NCI-H446 treated with DMSO at 0.1 percent for 48 hours (cell line): ENCODE results near the gene CORO1C.

Experiments
- DNase-seq: peaks from one replicate; lab custom pipeline; 2025; lab: John Stamatoyannopoulos, UW

Gene CORO1C

GRCh38 chr12:108599948-108600701 is 131.2 kb downstream of the CORO1C start:
- no peak for DNase-seq

DNA sequence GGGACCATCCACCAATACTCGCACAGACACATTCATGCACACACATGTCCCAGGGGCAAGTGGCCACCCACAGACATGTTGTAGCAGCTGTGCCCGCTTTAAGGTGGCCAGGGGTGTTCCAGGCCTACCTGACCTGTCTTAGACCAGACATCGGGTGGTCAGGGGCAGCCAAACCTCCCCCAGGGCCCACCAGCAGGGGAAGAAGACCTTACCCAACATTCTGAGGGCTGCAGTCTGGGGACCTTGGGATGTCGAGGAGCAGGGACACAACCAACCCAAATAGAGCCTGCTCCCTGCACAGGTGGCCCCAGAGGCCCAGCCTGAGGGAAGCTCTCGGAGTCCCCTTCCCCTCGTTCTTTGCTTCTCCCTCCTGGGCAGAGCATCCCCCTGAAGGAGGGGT is 131.8 kb downstream of the CORO1C start:
- no peak for DNase-seq

DNA sequence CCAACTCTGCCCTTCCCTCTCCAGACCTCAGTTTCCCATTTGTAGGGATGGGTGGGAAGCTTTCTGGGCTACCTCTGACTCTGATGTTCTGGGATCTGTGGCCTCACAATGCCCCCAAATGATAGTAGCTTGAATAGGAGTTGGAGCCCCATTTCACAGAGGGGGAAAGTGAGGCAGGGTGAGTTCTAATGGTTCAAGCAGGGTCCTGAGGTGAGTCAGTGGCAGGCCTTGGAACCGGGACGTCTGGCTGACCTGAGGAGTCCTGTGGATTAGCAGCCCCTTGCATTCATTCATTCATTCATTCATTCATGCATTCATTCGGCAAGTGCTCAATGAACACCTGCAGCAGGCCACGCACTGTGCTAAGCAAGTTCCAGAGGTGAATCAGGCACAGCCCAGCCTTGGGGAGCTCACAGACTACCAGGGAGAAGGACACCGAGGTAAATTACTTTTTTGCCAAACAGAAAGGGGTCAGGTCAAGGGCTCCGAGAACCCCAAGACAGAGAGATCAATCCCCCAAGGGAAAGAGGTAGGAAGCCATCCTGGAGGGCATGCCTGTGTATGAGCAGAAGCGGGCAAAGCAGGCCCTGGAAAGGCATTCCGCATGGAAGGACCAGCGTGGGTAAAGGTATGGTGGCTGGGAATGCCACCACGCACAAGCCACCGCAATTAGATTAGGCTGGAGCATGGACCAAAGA is 132.6 kb downstream of the CORO1C start:
- no peak for DNase-seq

DNA sequence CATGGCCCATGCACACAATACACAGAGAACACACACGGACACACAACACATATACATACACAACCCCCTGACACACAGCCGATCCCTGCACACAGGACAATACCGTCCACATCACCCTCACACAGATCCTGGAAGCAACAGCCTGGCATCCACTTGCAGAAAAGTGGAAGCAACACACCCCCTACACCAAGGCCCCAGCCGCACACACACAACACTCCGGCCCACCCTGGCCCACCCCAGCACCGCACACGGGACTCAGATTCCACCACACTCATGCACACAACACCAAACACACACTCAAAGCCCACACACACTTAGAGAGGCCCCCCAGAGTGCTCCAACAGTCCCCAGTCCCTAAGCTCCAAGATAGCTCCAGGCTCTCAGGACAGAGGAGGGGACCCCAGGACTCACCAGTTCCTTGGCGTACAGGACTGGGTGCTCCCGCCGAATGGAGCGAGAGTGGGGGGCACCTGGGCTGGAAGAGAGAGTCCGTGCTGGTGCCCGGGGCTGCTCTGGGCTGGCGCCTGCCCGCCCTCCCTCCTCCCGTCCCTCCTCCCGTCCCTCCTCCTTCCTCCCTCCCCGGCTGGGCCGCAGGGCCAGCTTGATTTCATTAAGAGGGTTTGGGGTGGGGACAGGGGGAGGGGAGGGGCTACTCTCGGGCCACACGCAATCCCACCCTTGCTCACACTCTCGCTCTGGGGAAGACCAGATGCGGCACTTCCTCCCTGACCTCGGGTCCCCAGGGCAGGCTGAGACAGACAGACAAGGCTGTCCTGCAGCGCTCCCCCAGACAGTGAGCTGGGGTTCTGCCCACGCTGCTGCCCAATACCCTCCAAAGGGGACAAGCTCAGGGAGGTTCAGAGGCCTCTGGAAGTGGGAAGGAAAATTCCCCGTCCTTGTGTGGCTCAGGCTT is 133.5 kb downstream of the CORO1C start, which contains the start of gene TMEM119:
TSS of gene TMEM119 (minus strand) at position 526 of the 913 bp plus-strand sequence. CDS start 5,701 bp downstream, outside the sequence.
- DNase-seq = no peak

DNA sequence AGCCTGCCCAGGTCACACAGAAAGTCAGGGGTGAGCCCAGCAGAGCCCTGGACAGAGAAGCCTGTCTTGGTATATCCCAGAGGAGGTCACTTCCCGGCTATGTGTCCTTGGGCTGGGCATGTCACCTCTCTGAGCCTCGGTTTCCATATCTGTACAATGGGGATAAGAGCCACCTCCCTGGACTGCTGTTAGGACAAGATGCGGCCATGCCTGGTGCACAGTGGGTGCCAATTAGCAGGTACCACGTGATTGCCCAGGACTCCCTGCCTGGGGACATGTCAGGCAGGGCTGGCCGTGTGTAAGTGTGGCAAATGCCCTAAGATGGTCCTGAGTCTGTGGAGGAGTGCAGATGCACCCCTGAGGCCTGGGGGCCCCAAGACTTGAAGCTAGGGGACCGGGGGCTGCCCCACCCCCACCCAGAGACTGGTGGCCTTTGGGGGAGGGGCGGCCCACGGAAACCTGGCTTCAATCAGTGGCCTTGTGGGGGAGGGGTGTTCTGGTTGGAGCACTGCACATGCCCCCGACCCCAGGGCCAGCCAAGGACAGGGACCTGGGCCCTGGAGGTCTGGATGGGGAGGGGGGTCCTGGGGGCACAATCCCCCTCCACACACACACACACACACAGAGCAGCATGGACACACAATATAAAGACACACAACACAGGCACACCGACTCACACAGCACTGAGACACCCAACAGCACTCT is 134.3 kb downstream of the CORO1C start:
- no peak for DNase-seq

GRCh38 chr12:108595711-108596647 is 135.3 kb downstream of the CORO1C start:
- no peak for DNase-seq
